Measurements from ENCODE around the gene COL4A2.
A peak's percentile ranks its signal among the peaks of the same experiment; 100 is the strongest.

Gene COL4A2

DNA sequence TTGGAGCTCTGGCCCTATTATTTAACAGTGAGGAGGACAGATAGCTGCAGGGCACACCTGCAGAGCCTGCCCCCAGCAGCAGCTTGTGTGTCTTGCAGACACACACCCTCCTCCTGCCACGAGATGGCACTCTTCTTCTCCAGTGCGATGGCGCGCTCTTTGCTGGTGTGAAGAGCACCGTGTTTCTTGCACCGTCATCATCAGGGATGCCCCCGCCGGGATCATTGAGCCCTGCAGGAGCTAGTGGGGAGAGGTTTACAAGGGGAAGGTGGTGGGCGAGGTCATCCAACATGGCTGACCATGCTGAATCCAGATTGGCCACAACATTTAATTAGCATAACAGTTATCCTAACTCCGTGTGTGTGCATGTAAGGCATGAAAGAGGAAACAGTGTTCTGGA is 148.9 kb downstream of the COL4A2 start:
- Histone ChIP-seq H3K36me3 (ENCODE audit: insufficient read depth, low read length) (no peaks in the 10 kb centered on the region), H3K27me3 (ENCODE audit: insufficient read depth, low read length, poor library complexity, severe bottlenecking) (no peaks in the 10 kb centered on the region), H3K79me2 (ENCODE audit: insufficient read depth, low read length) (no peaks in the 10 kb centered on the region), H3K4me2 (ENCODE audit: low read depth, low read length, poor library complexity, severe bottlenecking) (peak overlapping the region; percentile 26), H3K4me3 (ENCODE audit: low read length, poor library complexity, severe bottlenecking) (peak overlapping the region; percentile 19), H3K9ac (ENCODE audit: low read depth, low read length, poor library complexity, severe bottlenecking) (no peak overlapping the region), H2AFZ (ENCODE audit: low read length) (0 out of 2 replicates have a peak overlapping the region, but pooled peaks have one; percentile 11), H3K4me1 (ENCODE audit: insufficient read depth, low read length, poor library complexity, severe bottlenecking) (peaks cover 5% of the 10 kb centered on the region), H4K20me1 (ENCODE audit: insufficient read depth, low read length, poor library complexity, severe bottlenecking) (no peaks in the 10 kb centered on the region), H3F3A (ENCODE audit: low read depth) (no peaks in the 10 kb centered on the region), H3K9me3 (ENCODE audit: insufficient read depth, low read depth, low read length) (no peaks in the 10 kb centered on the region), H3K9me2 (replicated peaks; ENCODE audit: low read depth, low read length) (no peaks in the 10 kb centered on the region)
- TF ChIP-seq, protein P1, sequence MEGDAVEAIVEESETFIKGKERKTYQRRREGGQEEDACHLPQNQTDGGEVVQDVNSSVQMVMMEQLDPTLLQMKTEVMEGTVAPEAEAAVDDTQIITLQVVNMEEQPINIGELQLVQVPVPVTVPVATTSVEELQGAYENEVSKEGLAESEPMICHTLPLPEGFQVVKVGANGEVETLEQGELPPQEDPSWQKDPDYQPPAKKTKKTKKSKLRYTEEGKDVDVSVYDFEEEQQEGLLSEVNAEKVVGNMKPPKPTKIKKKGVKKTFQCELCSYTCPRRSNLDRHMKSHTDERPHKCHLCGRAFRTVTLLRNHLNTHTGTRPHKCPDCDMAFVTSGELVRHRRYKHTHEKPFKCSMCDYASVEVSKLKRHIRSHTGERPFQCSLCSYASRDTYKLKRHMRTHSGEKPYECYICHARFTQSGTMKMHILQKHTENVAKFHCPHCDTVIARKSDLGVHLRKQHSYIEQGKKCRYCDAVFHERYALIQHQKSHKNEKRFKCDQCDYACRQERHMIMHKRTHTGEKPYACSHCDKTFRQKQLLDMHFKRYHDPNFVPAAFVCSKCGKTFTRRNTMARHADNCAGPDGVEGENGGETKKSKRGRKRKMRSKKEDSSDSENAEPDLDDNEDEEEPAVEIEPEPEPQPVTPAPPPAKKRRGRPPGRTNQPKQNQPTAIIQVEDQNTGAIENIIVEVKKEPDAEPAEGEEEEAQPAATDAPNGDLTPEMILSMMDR (conservative IDR thresholded peaks at IDR 0.05; ENCODE audit: low read length) = peak; percentile 95
- no peak for TF ChIP-seq EZH2phosphoT487 (IDR thresholded peaks at IDR 0.05; ENCODE audit: borderline replicate concordance)

DNA sequence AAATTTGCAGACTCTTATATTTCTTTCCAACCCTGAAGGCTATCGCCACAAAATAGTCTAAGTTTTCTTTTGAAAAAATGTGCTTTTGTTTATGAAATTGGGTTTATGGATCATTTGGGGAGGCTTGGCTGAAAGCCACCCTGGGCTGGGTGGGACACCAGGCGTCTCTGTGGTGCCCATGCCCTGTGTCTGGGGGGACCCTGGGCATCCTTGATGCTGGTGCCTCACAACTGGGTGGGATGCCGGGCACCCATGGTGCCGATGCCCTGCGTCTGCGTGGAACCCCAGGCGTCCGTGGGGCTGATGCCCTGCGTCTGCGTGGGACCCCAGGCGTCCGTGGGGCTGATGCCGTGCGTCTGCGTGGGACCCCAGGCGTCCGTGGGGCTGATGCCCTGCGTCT is 149.5 kb downstream of the COL4A2 start:
- no peaks in the 10 kb centered on the region for H4K20me1 ChIP-seq (ENCODE audit: insufficient read depth, low read length, poor library complexity, severe bottlenecking)
- no peaks in the 10 kb centered on the region for H3K27me3 ChIP-seq (ENCODE audit: insufficient read depth, low read length, poor library complexity, severe bottlenecking)
- no peak overlapping the region for H3K4me3 ChIP-seq (ENCODE audit: low read length, poor library complexity, severe bottlenecking)
- no peaks in the 10 kb centered on the region for H3K79me2 ChIP-seq (ENCODE audit: insufficient read depth, low read length)
- no peak for TF ChIP-seq EZH2phosphoT487 (IDR thresholded peaks at IDR 0.05; ENCODE audit: borderline replicate concordance)
- TF ChIP-seq, protein P1 (conservative IDR thresholded peaks at IDR 0.05; ENCODE audit: low read length) = no peak
- 0 out of 2 replicates have a peak overlapping the region, but pooled peaks have one; percentile 11 for H2AFZ ChIP-seq (ENCODE audit: low read length)
- H3K4me1 ChIP-seq (ENCODE audit: insufficient read depth, low read length, poor library complexity, severe bottlenecking) = peaks cover 5% of the 10 kb centered on the region
- H3K36me3 ChIP-seq (ENCODE audit: insufficient read depth, low read length) = no peaks in the 10 kb centered on the region
- H3K9ac ChIP-seq (ENCODE audit: low read depth, low read length, poor library complexity, severe bottlenecking) = no peak overlapping the region
- H3K4me2 ChIP-seq (ENCODE audit: low read depth, low read length, poor library complexity, severe bottlenecking) = no peak overlapping the region
- H3K9me3 ChIP-seq (ENCODE audit: insufficient read depth, low read depth, low read length) = no peaks in the 10 kb centered on the region
- no peaks in the 10 kb centered on the region for H3F3A ChIP-seq (ENCODE audit: low read depth)
- no peaks in the 10 kb centered on the region for H3K9me2 ChIP-seq (replicated peaks; ENCODE audit: low read depth, low read length)

DNA sequence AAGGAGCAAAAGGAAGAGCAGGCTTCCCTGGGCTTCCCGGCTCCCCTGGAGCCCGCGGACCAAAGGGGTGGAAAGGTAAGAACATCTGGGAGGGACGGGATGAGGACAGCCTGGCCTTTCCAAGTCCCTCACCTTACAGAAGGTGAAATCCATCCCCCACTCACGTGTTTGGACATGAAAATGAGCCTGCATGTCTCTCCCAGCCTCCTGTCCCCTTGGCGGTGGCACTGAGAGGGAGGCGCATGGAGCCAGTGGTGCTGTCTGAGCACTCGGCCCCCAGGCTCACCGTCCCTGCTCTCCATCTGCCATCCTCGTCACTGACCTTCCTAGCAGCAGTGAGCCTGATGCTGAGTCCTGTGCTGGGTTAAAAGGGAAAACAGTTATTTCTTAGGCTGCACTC is 150.3 kb downstream of the COL4A2 start:
- no peak overlapping the region for H3K4me3 ChIP-seq (ENCODE audit: low read length, poor library complexity, severe bottlenecking)
- H3K27me3 ChIP-seq (ENCODE audit: insufficient read depth, low read length, poor library complexity, severe bottlenecking) = no peaks in the 10 kb centered on the region
- no peaks in the 10 kb centered on the region for H3K9me3 ChIP-seq (ENCODE audit: insufficient read depth, low read depth, low read length)
- H3F3A ChIP-seq (ENCODE audit: low read depth) = no peaks in the 10 kb centered on the region
- no peak overlapping the region for H2AFZ ChIP-seq (ENCODE audit: low read length)
- no peak overlapping the region for H3K9ac ChIP-seq (ENCODE audit: low read depth, low read length, poor library complexity, severe bottlenecking)
- no peaks in the 10 kb centered on the region for H3K79me2 ChIP-seq (ENCODE audit: insufficient read depth, low read length)
- no peaks in the 10 kb centered on the region for H3K36me3 ChIP-seq (ENCODE audit: insufficient read depth, low read length)
- H3K4me1 ChIP-seq (ENCODE audit: insufficient read depth, low read length, poor library complexity, severe bottlenecking) = peaks cover 5% of the 10 kb centered on the region
- no peak overlapping the region for H3K4me2 ChIP-seq (ENCODE audit: low read depth, low read length, poor library complexity, severe bottlenecking)
- TF ChIP-seq EZH2phosphoT487 (IDR thresholded peaks at IDR 0.05; ENCODE audit: borderline replicate concordance) = no peak
- TF ChIP-seq, protein P1 (conservative IDR thresholded peaks at IDR 0.05; ENCODE audit: low read length) = no peak
- H4K20me1 ChIP-seq (ENCODE audit: insufficient read depth, low read length, poor library complexity, severe bottlenecking) = no peaks in the 10 kb centered on the region
- H3K9me2 ChIP-seq (replicated peaks; ENCODE audit: low read depth, low read length) = no peaks in the 10 kb centered on the region
